CD4-positive, alpha-beta T cell treated with Interleukin-17A for 4 hours (primary cell): ENCODE measurements around the gene SBNO2.

Experiments used
- DNase-seq: peaks from one replicate; pipeline ENCODE4 v3.0.0-alpha.2; 2020; ENCODE audit warnings: mixed read lengths

SBNO2 gene

GRCh38 chr19:1068009-1069001 is 105.8 kb downstream of the SBNO2 start:
- peak; percentile 89 for DNase-seq

- DNase-seq = no peak
These were observed 106.6 kb downstream of the SBNO2 start for GRCh38 chr19:1067341-1067957.

- DNase-seq = peak; percentile 94
These were observed 107.2 kb downstream of the SBNO2 start, which contains the start of gene ARHGAP45 for GRCh38 chr19:1066748-1067340. ARHGAP45 (plus strand) TSS chr19:1067167; CDS start chr19:1067406, 239 bp downstream.

GRCh38 chr19:1066251-1066747 is 107.8 kb downstream of the SBNO2 start:
- no peak for DNase-seq

- no peak for DNase-seq
These were observed 108.4 kb downstream of the SBNO2 start for GRCh38 chr19:1065606-1066109.

- peak; percentile 83 for DNase-seq
These were observed 109.1 kb downstream of the SBNO2 start for GRCh38 chr19:1064661-1065605.

- peak; percentile 32 for DNase-seq
These were observed 110.0 kb downstream of the SBNO2 start for GRCh38 chr19:1063909-1064660.

- DNase-seq = no peak
These were observed 110.8 kb downstream of the SBNO2 start for GRCh38 chr19:1063030-1063908.

GRCh38 chr19:1062387-1063029 is 111.6 kb downstream of the SBNO2 start:
- no peak for DNase-seq

GRCh38 chr19:1061987-1062386 is 112.1 kb downstream of the SBNO2 start:
- no peak for DNase-seq

GRCh38 chr19:1060689-1061088 is 113.4 kb downstream of the SBNO2 start:
- no peak for DNase-seq

- DNase-seq = peak; percentile 44
These were observed 116.0 kb downstream of the SBNO2 start for GRCh38 chr19:1058112-1058511.
